ENCODE measurements around the gene CTXN1. TPM values are rescaled to one million over a fixed set of nuclear protein-coding genes. Genes with fewer than 3 reads are reported as not detected.

Gene CTXN1
- total RNA-seq, 2 experiments from 2014 or later, result not detected

GRCh38 chr19:7905859-7906258 lies 20.1 kb downstream of the CTXN1 start:
- Mint-ChIP-seq H3K27ac (peak overlapping the region; percentile 70), H3K4me3 (peak overlapping the region; percentile 69), H3K27me3 (no peaks in the 10 kb centered on the region), H3K36me3 (ENCODE audit: low read depth) (peaks cover 14% of the 10 kb centered on the region), H3K9me3 (no peaks in the 10 kb centered on the region), H3K4me1 (peaks cover 29% of the 10 kb centered on the region)
- no peak for DNase-seq
- CTCF ChIA-PET, result interaction anchor here (1.3 kb wide), 1 partner anchor 12 kb away, joined by 3 read pairs; no protein-coding TSS in a partner anchor
- POLR2A ChIA-PET, result no interaction called here

- ChIA-PET POLR2A (no interaction called here), CTCF (interaction anchor here (0.6 kb wide), 1 partner anchor 28 kb away, joined by 3 read pairs; no protein-coding TSS in a partner anchor)
- Mint-ChIP-seq H3K27ac (peak overlapping the region; percentile 94), H3K27me3 (no peaks in the 10 kb centered on the region), H3K4me1 (peaks cover 29% of the 10 kb centered on the region), H3K4me3 (peak overlapping the region; percentile 78), H3K36me3 (ENCODE audit: low read depth) (peaks cover 10% of the 10 kb centered on the region), H3K9me3 (no peaks in the 10 kb centered on the region)
- DNase-seq, result no peak
Measured at GRCh38 chr19:7905268-7905667, 20.7 kb downstream of the CTXN1 start.

- H3K9me3 Mint-ChIP-seq, result no peaks in the 10 kb centered on the region
- H3K27ac Mint-ChIP-seq, result peak overlapping the region; percentile 94
- DNase-seq, result peak; percentile 69
- ChIA-PET POLR2A (interaction anchor here (0.6 kb wide), 1 partner anchor 543 kb away, joined by 12 read pairs; no protein-coding TSS in a partner anchor), CTCF (interaction anchor here (0.6 to 1.6 kb wide), 18 partner anchors 8 to 336 kb away, joined by 3 to 19 read pairs (median 4); partner anchors contain the start of genes SNAPC2, TIMM44 and TRAPPC5)
- H3K4me3 Mint-ChIP-seq, result peak overlapping the region; percentile 81
- peaks cover 29% of the 10 kb centered on the region for H3K4me1 Mint-ChIP-seq
- no peaks in the 10 kb centered on the region for H3K27me3 Mint-ChIP-seq
- H3K36me3 Mint-ChIP-seq (ENCODE audit: low read depth), result peaks cover 10% of the 10 kb centered on the region
Measured at GRCh38 chr19:7904074-7905020, 21.6 kb downstream of the CTXN1 start.

- Mint-ChIP-seq H3K4me1 (peaks cover 29% of the 10 kb centered on the region), H3K9me3 (no peaks in the 10 kb centered on the region), H3K27me3 (no peaks in the 10 kb centered on the region), H3K36me3 (ENCODE audit: low read depth) (peaks cover 10% of the 10 kb centered on the region), H3K27ac (peak within 1 kb of the TSS; percentile 94), H3K4me3 (peak within 1 kb of the TSS; percentile 81)
- ChIA-PET POLR2A (interaction anchor here (0.6 kb wide), 1 partner anchor 543 kb away, joined by 12 read pairs; no protein-coding TSS in a partner anchor), CTCF (interaction anchor here (0.6 to 1.6 kb wide), 18 partner anchors 8 to 335 kb away, joined by 3 to 19 read pairs (median 4); partner anchors contain the start of genes SNAPC2, TIMM44 and TRAPPC5)
- peak; percentile 100 for DNase-seq
Measured at GRCh38 chr19:7903244-7904073, 22.5 kb downstream of the CTXN1 start, which contains the start of gene MAP2K7. TSS of gene MAP2K7 (plus strand) at chr19:7903877. CDS start at chr19:7903945, 68 bp downstream.

GRCh38 chr19:7902796-7903243 lies 23.1 kb downstream of the CTXN1 start:
- Mint-ChIP-seq H3K9me3 (no peaks in the 10 kb centered on the region), H3K27ac (peak overlapping the region; percentile 92), H3K4me3 (peak overlapping the region; percentile 81), H3K36me3 (ENCODE audit: low read depth) (peaks cover 10% of the 10 kb centered on the region), H3K4me1 (peaks cover 26% of the 10 kb centered on the region), H3K27me3 (no peaks in the 10 kb centered on the region)
- no peak for DNase-seq
- ChIA-PET POLR2A (no interaction called here), CTCF (interaction anchor here (1.0 to 3.7 kb wide), 9 partner anchors 9 to 222 kb away, joined by 3 to 20 read pairs (median 4); partner anchors contain the start of genes SNAPC2 and TRAPPC5)

GRCh38 chr19:7901337-7901736 lies 24.6 kb downstream of the CTXN1 start:
- CTCF ChIA-PET, result interaction anchor here (0.6 to 3.7 kb wide), 4 partner anchors 11 to 333 kb away, joined by 3 to 20 read pairs (median 4); no protein-coding TSS in a partner anchor
- no peak for DNase-seq
- POLR2A ChIA-PET, result no interaction called here
- peaks cover 23% of the 10 kb centered on the region for H3K4me1 Mint-ChIP-seq
- no peaks in the 10 kb centered on the region for H3K9me3 Mint-ChIP-seq
- H3K27ac Mint-ChIP-seq, result no peak overlapping the region
- peaks cover 10% of the 10 kb centered on the region for H3K36me3 Mint-ChIP-seq (ENCODE audit: low read depth)
- H3K4me3 Mint-ChIP-seq, result no peak overlapping the region
- H3K27me3 Mint-ChIP-seq, result no peaks in the 10 kb centered on the region

GRCh38 chr19:7900931-7901330 lies 25.0 kb downstream of the CTXN1 start:
- H3K27me3 Mint-ChIP-seq, result no peaks in the 10 kb centered on the region
- H3K27ac Mint-ChIP-seq, result no peak overlapping the region
- peaks cover 10% of the 10 kb centered on the region for H3K36me3 Mint-ChIP-seq (ENCODE audit: low read depth)
- peaks cover 21% of the 10 kb centered on the region for H3K4me1 Mint-ChIP-seq
- no peak overlapping the region for H3K4me3 Mint-ChIP-seq
- ChIA-PET POLR2A (no interaction called here), CTCF (interaction anchor here (1.5 to 3.7 kb wide), 2 partner anchors 32 to 333 kb away, joined by 4 to 20 read pairs; no protein-coding TSS in a partner anchor)
- no peak for DNase-seq
- H3K9me3 Mint-ChIP-seq, result no peaks in the 10 kb centered on the region

- ChIA-PET CTCF (interaction anchor here (0.6 to 3.7 kb wide), 4 partner anchors 31 to 332 kb away, joined by 3 to 20 read pairs (median 4); no protein-coding TSS in a partner anchor), POLR2A (no interaction called here)
- Mint-ChIP-seq H3K27ac (no peak overlapping the region), H3K4me3 (no peak overlapping the region), H3K27me3 (no peaks in the 10 kb centered on the region), H3K4me1 (peaks cover 16% of the 10 kb centered on the region), H3K36me3 (ENCODE audit: low read depth) (peaks cover 7% of the 10 kb centered on the region), H3K9me3 (no peaks in the 10 kb centered on the region)
- no peak for DNase-seq
Measured at GRCh38 chr19:7900401-7900870, 25.5 kb downstream of the CTXN1 start.

- H3K27ac Mint-ChIP-seq, result no peak overlapping the region
- no peak for DNase-seq
- no peak overlapping the region for H3K4me3 Mint-ChIP-seq
- H3K27me3 Mint-ChIP-seq, result no peaks in the 10 kb centered on the region
- H3K4me1 Mint-ChIP-seq, result peaks cover 12% of the 10 kb centered on the region
- ChIA-PET POLR2A (no interaction called here), CTCF (interaction anchor here (0.6 to 3.7 kb wide), 4 partner anchors 25 to 332 kb away, joined by 3 to 20 read pairs (median 4); partner anchors contain the start of gene PRR36)
- no peaks in the 10 kb centered on the region for H3K9me3 Mint-ChIP-seq
- peaks cover 4% of the 10 kb centered on the region for H3K36me3 Mint-ChIP-seq (ENCODE audit: low read depth)
Measured at GRCh38 chr19:7899751-7900378, 26.1 kb downstream of the CTXN1 start.

GRCh38 chr19:7898967-7899366 lies 27.0 kb downstream of the CTXN1 start:
- H3K36me3 Mint-ChIP-seq (ENCODE audit: low read depth), result no peaks in the 10 kb centered on the region
- no peak overlapping the region for H3K4me3 Mint-ChIP-seq
- ChIA-PET POLR2A (no interaction called here), CTCF (interaction anchor here (0.7 to 3.7 kb wide), 3 partner anchors 29 to 44 kb away, joined by 3 to 20 read pairs (median 4); no protein-coding TSS in a partner anchor)
- H3K27me3 Mint-ChIP-seq, result no peaks in the 10 kb centered on the region
- H3K27ac Mint-ChIP-seq, result no peak overlapping the region
- H3K4me1 Mint-ChIP-seq, result peaks cover 8% of the 10 kb centered on the region
- H3K9me3 Mint-ChIP-seq, result no peaks in the 10 kb centered on the region
- DNase-seq, result no peak

GRCh38 chr19:7897292-7897691 lies 28.6 kb downstream of the CTXN1 start:
- no peaks in the 10 kb centered on the region for H3K36me3 Mint-ChIP-seq (ENCODE audit: low read depth)
- no peaks in the 10 kb centered on the region for H3K4me1 Mint-ChIP-seq
- no peak for DNase-seq
- H3K9me3 Mint-ChIP-seq, result no peaks in the 10 kb centered on the region
- no peaks in the 10 kb centered on the region for H3K27me3 Mint-ChIP-seq
- H3K27ac Mint-ChIP-seq, result no peak overlapping the region
- no peak overlapping the region for H3K4me3 Mint-ChIP-seq
- CTCF ChIA-PET, result interaction anchor here (0.6 to 1.5 kb wide), 5 partner anchors 10 to 139 kb away, joined by 3 to 5 read pairs (median 4); no protein-coding TSS in a partner anchor
- POLR2A ChIA-PET, result no interaction called here

All from activated CD4-positive, alpha-beta T cell treated with anti-CD3 and anti-CD28 coated beads, Interleukin-2, amount 10 ng/mL, durations not matched to agents 7 days and 5 days (primary cell).